Karpas-422 (cell line): ENCODE measurements around the gene C6orf89. TPM values are rescaled to one million over a fixed set of nuclear protein-coding genes. Genes with fewer than 3 reads are reported as not detected.

Experiments used
- DNase-seq: peaks from one replicate; pipeline ENCODE4 v3.0.0-alpha.2; 2015
- H2AFZ ChIP-seq: fragments of 200-600 bp; sonication (generic); 2 replicates; pipeline ENCODE4 v1.6.1; 2014; ENCODE audit warnings: antibody characterized with exemption, low read length, mixed read lengths
- H3K27ac ChIP-seq: fragments of 200-600 bp; sonication (generic); 2 replicates; pipeline ENCODE4 v1.5.1; 2014; ENCODE audit warnings: mild to moderate bottlenecking, low read length, moderate library complexity
- H3K27me3 ChIP-seq: fragments of 200-600 bp; sonication (generic); 2 replicates; pipeline ENCODE4 v1.6.1; 2014; ENCODE audit warnings: low read length, mixed read lengths
- H3K36me3 ChIP-seq: fragments of 200-600 bp; sonication (generic); 2 replicates; pipeline ENCODE4 v1.6.1; 2014; ENCODE audit warnings: low read length, mixed read lengths; ENCODE audit not compliant: insufficient read depth
- H3K4me1 ChIP-seq: fragments of 200-600 bp; sonication (generic); 2 replicates; pipeline ENCODE4 v1.6.1; 2014; ENCODE audit warnings: mild to moderate bottlenecking, low read length, mixed read lengths
- H3K4me2 ChIP-seq: fragments of 200-600 bp; sonication (generic); 2 replicates; pipeline ENCODE4 v1.6.1; 2014; ENCODE audit warnings: low read length, low read depth, mild to moderate bottlenecking; ENCODE audit not compliant: poor library complexity, severe bottlenecking
- H3K4me3 ChIP-seq: fragments of 200-600 bp; sonication (generic); 2 replicates; pipeline ENCODE4 v1.5.1; 2014; ENCODE audit warnings: mild to moderate bottlenecking, antibody characterized with exemption, low read length, mixed read lengths
- H3K79me2 ChIP-seq: fragments of 200-600 bp; sonication (generic); 2 replicates; pipeline ENCODE4 v1.6.1; 2014; ENCODE audit warnings: mild to moderate bottlenecking, low read length, mixed read lengths
- H3K9ac ChIP-seq: fragments of 200-600 bp; sonication (generic); 2 replicates; pipeline ENCODE4 v1.6.0; 2014; ENCODE audit warnings: low read length
- H3K9me2 ChIP-seq: fragments of 200-600 bp; sonication (generic), shearing (Covaris generic); replicated peaks from 2 replicates; pipeline ENCODE4 v1.6.0; 2014; ENCODE audit warnings: mild to moderate bottlenecking, low read length, moderate library complexity; ENCODE audit not compliant: insufficient read depth
- H3K9me3 ChIP-seq: fragments of 300-700, 200-600 bp; sonication (generic); 2 replicates; pipeline ENCODE4 v1.6.1; 2014; ENCODE audit warnings: low read length, mixed read lengths
- H4K20me1 ChIP-seq: fragments of 200-600 bp; sonication (generic); 2 replicates; pipeline ENCODE4 v1.6.1; 2014; ENCODE audit warnings: mild to moderate bottlenecking, antibody characterized with exemption, low read length, low read depth; ENCODE audit not compliant: insufficient read depth
- total RNA-seq: library from RNA; depleted of rRNA; stranded (reverse); fragments of >200 nt; shearing (Covaris generic); gene quantifications from 2 replicates; pipeline ENCODE4 v1.2.3, GENCODE V29; 2014; ENCODE audit warnings: low replicate concordance

C6orf89 gene
- total RNA-seq, 1 experiment from 2014 or later, result 53.1 TPM

DNA sequence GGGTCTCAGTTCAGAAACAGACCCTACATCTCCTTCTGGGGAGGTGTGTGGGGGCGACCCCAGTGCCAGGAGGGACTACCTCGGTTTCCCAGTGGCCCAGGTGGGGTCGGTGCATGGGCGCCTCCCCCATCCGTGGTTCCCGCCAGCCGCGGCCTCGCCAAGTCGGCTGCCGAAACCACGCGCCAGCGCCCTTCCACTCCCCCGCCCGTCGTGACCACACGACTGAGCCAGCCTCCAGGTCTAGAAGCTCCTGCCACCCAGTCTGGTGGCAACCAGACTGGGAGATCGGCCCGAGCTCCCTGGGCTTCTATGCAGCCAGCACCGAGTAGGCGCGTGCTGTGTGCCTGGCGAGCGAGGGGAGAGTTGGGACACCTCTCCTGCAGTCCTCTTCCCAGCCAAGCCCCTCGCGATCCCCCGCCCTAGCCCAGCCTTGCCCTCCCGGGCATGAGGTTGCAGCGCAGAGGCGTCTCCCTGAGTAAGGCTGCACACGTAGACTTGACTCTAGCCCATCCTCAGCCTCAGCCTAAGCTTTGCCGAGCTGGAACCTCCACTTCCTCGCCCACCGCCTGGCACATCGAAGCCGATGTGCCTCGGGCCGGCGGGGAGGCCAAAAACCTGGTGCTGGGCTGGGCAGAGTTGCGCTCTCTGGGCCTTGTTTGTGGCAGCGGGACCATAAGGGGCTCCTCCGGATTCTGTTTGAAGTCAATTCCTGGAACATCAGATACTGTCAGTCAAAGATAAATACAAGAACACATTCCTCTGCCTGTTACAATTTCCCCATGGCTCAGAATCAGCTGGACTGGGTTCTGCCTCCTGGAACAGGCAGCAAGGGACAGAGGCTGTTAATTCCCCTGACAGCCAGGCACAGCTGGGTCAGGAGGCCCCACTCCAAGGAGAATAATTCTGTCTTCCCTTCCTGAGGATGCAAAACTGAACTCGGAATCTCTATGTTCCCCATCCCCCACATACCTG is 45.0 kb upstream of the C6orf89 start:
- H3K4me3 ChIP-seq, result no peak overlapping the region
- H3K4me1 ChIP-seq, result no peaks in the 10 kb centered on the region
- no peaks in the 10 kb centered on the region for H3K79me2 ChIP-seq
- H3K27ac ChIP-seq, result no peak overlapping the region
- no peaks in the 10 kb centered on the region for H3K9me2 ChIP-seq
- no peak overlapping the region for H2AFZ ChIP-seq
- H3K27me3 ChIP-seq, result no peaks in the 10 kb centered on the region
- no peak overlapping the region for H3K4me2 ChIP-seq
- no peaks in the 10 kb centered on the region for H3K9me3 ChIP-seq
- no peak overlapping the region for H3K9ac ChIP-seq
- H3K36me3 ChIP-seq, result no peaks in the 10 kb centered on the region
- H4K20me1 ChIP-seq, result no peaks in the 10 kb centered on the region
- no peak for DNase-seq

- Histone ChIP-seq H3K27ac (no peak overlapping the region), H3K27me3 (no peaks in the 10 kb centered on the region), H3K4me3 (no peak overlapping the region)
These were observed 44.0 kb upstream of the C6orf89 start for GRCh38 chr6:36841756-36842155.

GRCh38 chr6:36843170-36843569 is 42.6 kb upstream of the C6orf89 start:
- H3K4me1 ChIP-seq, result no peaks in the 10 kb centered on the region
- H3K9ac ChIP-seq, result no peak overlapping the region
- no peaks in the 10 kb centered on the region for H4K20me1 ChIP-seq
- H3K36me3 ChIP-seq, result no peaks in the 10 kb centered on the region
- DNase-seq, result no peak
- H3K27ac ChIP-seq, result no peak overlapping the region
- H3K4me3 ChIP-seq, result no peak overlapping the region
- no peaks in the 10 kb centered on the region for H3K79me2 ChIP-seq
- no peak overlapping the region for H2AFZ ChIP-seq
- no peaks in the 10 kb centered on the region for H3K9me2 ChIP-seq
- H3K4me2 ChIP-seq, result no peak overlapping the region
- H3K27me3 ChIP-seq, result no peaks in the 10 kb centered on the region
- H3K9me3 ChIP-seq, result no peaks in the 10 kb centered on the region

More at GRCh38 chr6:36841756-36842155, 44.0 kb upstream of the C6orf89 start:
- no peaks in the 10 kb centered on the region for H3K9me2 ChIP-seq
- no peak overlapping the region for H3K4me2 ChIP-seq
- no peak overlapping the region for H3K9ac ChIP-seq
- H3K79me2 ChIP-seq, result no peaks in the 10 kb centered on the region
- no peaks in the 10 kb centered on the region for H4K20me1 ChIP-seq
- H2AFZ ChIP-seq, result no peak overlapping the region
- DNase-seq, result no peak
- H3K9me3 ChIP-seq, result no peaks in the 10 kb centered on the region
- no peaks in the 10 kb centered on the region for H3K4me1 ChIP-seq
- no peaks in the 10 kb centered on the region for H3K36me3 ChIP-seq

DNA sequence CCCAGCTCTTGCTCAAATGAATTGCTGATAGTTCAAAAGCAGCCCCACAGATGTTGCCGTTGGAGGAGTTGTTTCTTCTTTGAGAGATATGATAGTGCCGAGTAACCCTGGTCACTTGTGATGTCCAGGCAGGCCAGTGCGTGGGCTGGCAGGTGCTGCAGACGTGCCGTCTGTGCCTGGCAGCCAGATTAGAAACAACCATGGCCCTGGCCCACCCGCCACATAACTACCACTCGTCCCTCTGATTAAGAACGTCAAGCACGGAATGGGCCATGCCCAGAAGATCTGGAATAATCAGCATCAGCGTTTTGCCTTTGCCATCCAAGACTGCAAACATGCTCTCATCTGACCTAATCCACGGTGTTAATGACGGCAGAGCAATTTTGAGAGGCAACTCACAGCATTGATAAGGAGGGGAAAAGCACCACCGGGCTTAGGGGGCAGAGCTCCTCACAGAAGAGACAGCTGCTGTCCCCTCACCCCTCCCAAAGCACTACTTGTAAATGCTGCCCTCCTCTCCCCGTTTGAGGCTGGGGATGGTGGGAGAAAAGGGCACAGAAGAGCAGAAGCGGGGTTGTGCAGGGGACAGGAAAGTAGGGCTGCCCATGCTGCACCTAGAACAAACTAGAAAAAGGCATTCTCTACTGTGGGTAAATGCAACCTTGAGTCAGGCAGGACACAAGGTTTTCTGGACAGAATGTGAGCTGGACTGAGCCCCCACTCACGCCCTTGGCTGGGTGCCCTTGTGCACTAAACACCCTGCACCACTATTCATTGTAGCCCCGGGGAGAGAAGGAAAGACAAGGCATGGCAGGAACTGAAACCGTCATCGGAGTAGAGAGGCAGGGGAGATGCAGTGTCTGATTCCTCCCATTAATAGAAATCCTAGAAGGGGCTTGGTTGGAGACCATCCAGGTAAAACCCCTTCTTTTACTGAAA is 41.3 kb upstream of the C6orf89 start:
- H3K79me2 ChIP-seq, result no peaks in the 10 kb centered on the region
- no peaks in the 10 kb centered on the region for H3K4me1 ChIP-seq
- no peak overlapping the region for H3K27ac ChIP-seq
- no peak overlapping the region for H2AFZ ChIP-seq
- no peaks in the 10 kb centered on the region for H3K27me3 ChIP-seq
- H3K4me3 ChIP-seq, result no peak overlapping the region
- H3K9ac ChIP-seq, result no peak overlapping the region
- H4K20me1 ChIP-seq, result no peaks in the 10 kb centered on the region
- H3K4me2 ChIP-seq, result no peak overlapping the region
- H3K36me3 ChIP-seq, result no peaks in the 10 kb centered on the region
- DNase-seq, result no peak
- H3K9me2 ChIP-seq, result no peaks in the 10 kb centered on the region
- no peaks in the 10 kb centered on the region for H3K9me3 ChIP-seq

- no peak overlapping the region for H3K27ac ChIP-seq
- H3K9me2 ChIP-seq, result no peaks in the 10 kb centered on the region
- H3K4me1 ChIP-seq, result no peaks in the 10 kb centered on the region
- no peak for DNase-seq
- H3K79me2 ChIP-seq, result no peaks in the 10 kb centered on the region
- no peak overlapping the region for H3K4me2 ChIP-seq
- no peak overlapping the region for H3K9ac ChIP-seq
- no peaks in the 10 kb centered on the region for H3K27me3 ChIP-seq
- no peak overlapping the region for H2AFZ ChIP-seq
- no peak overlapping the region for H3K4me3 ChIP-seq
- H3K9me3 ChIP-seq, result no peaks in the 10 kb centered on the region
- H3K36me3 ChIP-seq, result no peaks in the 10 kb centered on the region
- H4K20me1 ChIP-seq, result no peaks in the 10 kb centered on the region
These were observed 40.5 kb upstream of the C6orf89 start for GRCh38 chr6:36845233-36845632.

GRCh38 chr6:36847152-36847551 is 38.6 kb upstream of the C6orf89 start:
- DNase-seq, result no peak

GRCh38 chr6:36847991-36848390 is 37.8 kb upstream of the C6orf89 start:
- Histone ChIP-seq H3K79me2 (no peaks in the 10 kb centered on the region), H3K9me3 (no peaks in the 10 kb centered on the region), H3K9me2 (no peaks in the 10 kb centered on the region), H3K9ac (no peak overlapping the region), H4K20me1 (no peaks in the 10 kb centered on the region), H3K4me1 (no peaks in the 10 kb centered on the region), H2AFZ (no peak overlapping the region), H3K36me3 (no peaks in the 10 kb centered on the region; the same call in 1 of the 2 replicates), H3K4me2 (no peak overlapping the region), H3K4me3 (no peak overlapping the region), H3K27ac (no peak overlapping the region), H3K27me3 (no peaks in the 10 kb centered on the region)
- DNase-seq, result no peak

More at GRCh38 chr6:36847152-36847551, 38.6 kb upstream of the C6orf89 start:
- H3K4me2 ChIP-seq, result no peak overlapping the region
- H3K4me3 ChIP-seq, result no peak overlapping the region
- no peaks in the 10 kb centered on the region for H3K9me3 ChIP-seq
- H4K20me1 ChIP-seq, result no peaks in the 10 kb centered on the region
- no peak overlapping the region for H3K9ac ChIP-seq
- H3K9me2 ChIP-seq, result no peaks in the 10 kb centered on the region
- no peak overlapping the region for H2AFZ ChIP-seq
- H3K36me3 ChIP-seq, result no peaks in the 10 kb centered on the region; the same call in 1 of the 2 replicates
- no peak overlapping the region for H3K27ac ChIP-seq
- H3K4me1 ChIP-seq, result no peaks in the 10 kb centered on the region
- no peaks in the 10 kb centered on the region for H3K27me3 ChIP-seq
- no peaks in the 10 kb centered on the region for H3K79me2 ChIP-seq
